ENCODE measurements around the gene LARP1B. TPM values are rescaled to one million over a fixed set of nuclear protein-coding genes. Genes with fewer than 3 reads are reported as not detected.

Gene LARP1B
- total and polyA plus RNA-seq, 9 of the 15 experiments (the other 6 are each of a cell fraction or from before 2014, with no cell fraction given): 19.2 to 59.7 (median 37.9) TPM

- TF ChIP-seq, protein P1, sequence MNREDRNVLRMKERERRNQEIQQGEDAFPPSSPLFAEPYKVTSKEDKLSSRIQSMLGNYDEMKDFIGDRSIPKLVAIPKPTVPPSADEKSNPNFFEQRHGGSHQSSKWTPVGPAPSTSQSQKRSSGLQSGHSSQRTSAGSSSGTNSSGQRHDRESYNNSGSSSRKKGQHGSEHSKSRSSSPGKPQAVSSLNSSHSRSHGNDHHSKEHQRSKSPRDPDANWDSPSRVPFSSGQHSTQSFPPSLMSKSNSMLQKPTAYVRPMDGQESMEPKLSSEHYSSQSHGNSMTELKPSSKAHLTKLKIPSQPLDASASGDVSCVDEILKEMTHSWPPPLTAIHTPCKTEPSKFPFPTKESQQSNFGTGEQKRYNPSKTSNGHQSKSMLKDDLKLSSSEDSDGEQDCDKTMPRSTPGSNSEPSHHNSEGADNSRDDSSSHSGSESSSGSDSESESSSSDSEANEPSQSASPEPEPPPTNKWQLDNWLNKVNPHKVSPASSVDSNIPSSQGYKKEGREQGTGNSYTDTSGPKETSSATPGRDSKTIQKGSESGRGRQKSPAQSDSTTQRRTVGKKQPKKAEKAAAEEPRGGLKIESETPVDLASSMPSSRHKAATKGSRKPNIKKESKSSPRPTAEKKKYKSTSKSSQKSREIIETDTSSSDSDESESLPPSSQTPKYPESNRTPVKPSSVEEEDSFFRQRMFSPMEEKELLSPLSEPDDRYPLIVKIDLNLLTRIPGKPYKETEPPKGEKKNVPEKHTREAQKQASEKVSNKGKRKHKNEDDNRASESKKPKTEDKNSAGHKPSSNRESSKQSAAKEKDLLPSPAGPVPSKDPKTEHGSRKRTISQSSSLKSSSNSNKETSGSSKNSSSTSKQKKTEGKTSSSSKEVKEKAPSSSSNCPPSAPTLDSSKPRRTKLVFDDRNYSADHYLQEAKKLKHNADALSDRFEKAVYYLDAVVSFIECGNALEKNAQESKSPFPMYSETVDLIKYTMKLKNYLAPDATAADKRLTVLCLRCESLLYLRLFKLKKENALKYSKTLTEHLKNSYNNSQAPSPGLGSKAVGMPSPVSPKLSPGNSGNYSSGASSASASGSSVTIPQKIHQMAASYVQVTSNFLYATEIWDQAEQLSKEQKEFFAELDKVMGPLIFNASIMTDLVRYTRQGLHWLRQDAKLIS (CRISPR knock-in tag; IDR thresholded peaks at IDR 0.05): peak; percentile 30; the same call in 1 of the 2 replicates
- TF ChIP-seq XRCC5 (IDR thresholded peaks at IDR 0.05; ENCODE audit: low read depth, low read length) (peak; percentile 75; the same call in 1 of the 2 replicates), CBX1 (IDR thresholded peaks at IDR 0.05; ENCODE audit: low read depth) (peak; percentile 90; the same call in 1 of the 2 replicates), COPS2 (conservative IDR thresholded peaks at IDR 0.05) (no peak), ZNF445 (CRISPR knock-in tag; IDR thresholded peaks at IDR 0.05; ENCODE audit: low read depth) (no peak), NR4A1 (CRISPR knock-in tag; IDR thresholded peaks at IDR 0.05) (0 out of 2 replicates have a peak, but pooled peaks have one; percentile 35), NR4A1 (tag; IDR thresholded peaks at IDR 0.05) (0 out of 2 replicates have a peak, but pooled peaks have one; percentile 61), THAP12 (CRISPR knock-in tag; IDR thresholded peaks at IDR 0.05) (peak; percentile 81), MED1 (CRISPR knock-in tag; IDR thresholded peaks at IDR 0.05; ENCODE audit: borderline replicate concordance) (0 out of 2 replicates have a peak, but pooled peaks have one; percentile 35), ATF1 (CRISPR knock-in tag; IDR thresholded peaks at IDR 0.05) (peak; percentile 41; the same call in 1 of the 2 replicates), ATF1 (tag; IDR thresholded peaks at IDR 0.05) (peak; percentile 87), EP400 (IDR thresholded peaks at IDR 0.05) (peak; percentile 92), KAT7 (CRISPR knock-in tag; IDR thresholded peaks at IDR 0.05; ENCODE audit: borderline replicate concordance) (peak; percentile 69; the same call in 1 of the 2 replicates), ARID4B (CRISPR knock-in tag; IDR thresholded peaks at IDR 0.05) (peak; percentile 91), CCNT2 (IDR thresholded peaks at IDR 0.05; ENCODE audit: borderline replicate concordance, extremely low read depth, insufficient read length, low read depth, low read length) (peak; percentile 91), SMARCA5 (IDR thresholded peaks at IDR 0.05) (no peak)
Measured at GRCh38 chr4:128060699-128061565, at the start of gene LARP1B (continued).
